ENCODE results near the gene WASHC1.
"Not testable (repeated sequence)": the region's sequence is repeated elsewhere in the genome, so short reads cannot be mapped to it uniquely, and the experiment has no call there.

WASHC1 gene

DNA sequence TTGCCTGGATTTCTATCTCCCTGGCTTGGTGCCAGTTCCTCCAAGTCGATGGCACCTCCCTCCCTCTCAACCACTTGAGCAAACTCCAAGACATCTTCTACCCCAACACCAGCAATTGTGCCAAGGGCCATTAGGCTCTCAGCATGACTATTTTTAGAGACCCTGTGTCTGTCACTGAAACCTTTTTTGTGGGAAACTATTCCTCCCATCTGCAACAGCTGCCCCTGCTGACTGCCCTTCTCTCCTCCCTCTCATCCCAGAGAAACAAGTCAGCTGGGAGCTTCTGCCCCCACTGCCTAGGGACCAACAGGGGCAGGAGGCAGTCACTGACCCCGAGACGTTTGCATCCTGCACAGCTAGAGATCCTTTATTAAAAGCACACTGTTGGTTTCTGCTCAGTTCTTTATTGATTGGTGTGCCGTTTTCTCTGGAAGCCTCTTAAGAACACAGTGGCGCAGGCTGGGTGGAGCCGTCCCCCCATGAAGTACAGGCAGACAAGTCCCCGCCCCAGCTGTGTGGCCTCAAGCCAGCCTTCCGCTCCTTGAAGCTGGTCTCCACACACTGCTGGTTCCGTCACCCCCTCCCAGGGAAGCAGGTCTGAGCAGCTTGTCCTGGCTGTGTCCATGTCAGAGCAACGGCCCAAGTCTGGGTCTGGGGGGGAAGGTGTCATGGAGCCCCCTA is 15.0 kb downstream of the WASHC1 start:
- DNase-seq (ENCODE audit: low read depth in 2 of 2): not testable (repeated sequence)

GRCh38 chr9:11206-11605 is 18.1 kb downstream of the WASHC1 start:
- peak; percentile 22 to 46 for DNase-seq (ENCODE audit: low read depth in 2 of 2)

DNA sequence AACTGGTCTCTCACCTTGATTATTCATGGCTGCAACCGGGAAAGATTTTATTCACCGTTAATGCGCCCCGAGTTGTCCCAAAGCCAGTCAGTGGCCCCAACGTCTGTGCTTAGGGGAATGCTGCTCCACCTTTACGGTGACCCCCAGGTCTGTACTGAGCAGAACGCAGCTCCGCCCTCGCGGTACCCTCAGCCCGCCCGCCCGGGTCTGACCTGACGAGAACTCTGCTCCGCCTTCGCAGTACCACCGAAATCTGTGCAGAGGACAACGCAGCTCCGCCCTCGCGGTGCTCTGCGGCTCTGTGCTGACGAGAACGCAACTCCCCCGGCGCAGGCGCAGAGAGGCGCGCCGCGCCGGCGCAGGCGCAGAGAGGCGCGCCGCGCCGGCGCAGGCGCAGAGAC is 18.6 kb downstream of the WASHC1 start:
- DNase-seq (ENCODE audit: low read depth in 2 of 2): not testable (repeated sequence)

DNA sequence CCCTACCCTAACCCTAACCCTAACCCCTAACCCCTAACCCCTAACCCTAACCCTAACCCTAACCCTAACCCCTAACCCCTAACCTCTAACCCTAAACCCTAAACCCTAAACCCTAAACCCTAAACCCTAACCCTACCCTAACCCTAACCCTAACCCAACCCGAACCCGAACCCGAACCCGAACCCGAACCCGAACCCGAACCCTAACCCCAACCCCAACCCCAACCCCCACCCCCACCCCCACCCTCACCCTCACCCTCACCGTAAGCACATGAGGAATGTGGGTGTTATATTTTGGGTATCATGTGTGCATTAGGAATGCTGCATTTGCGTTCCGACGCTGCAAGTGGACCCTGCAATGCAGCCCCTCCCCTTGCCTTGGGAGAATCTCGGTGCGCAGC is 19.0 kb downstream of the WASHC1 start:
- not testable (repeated sequence) for DNase-seq (ENCODE audit: low read depth in 2 of 2)

Measured in stimulated activated CD4-positive, alpha-beta T cell treated with anti-CD3 and anti-CD28 coated beads, Interleukin-1b, Interleukin-23, amount 100 ng/mL, for 1 hour (primary cell).